Cardiac muscle cell (in vitro differentiated cells and primary cell): Measurements from ENCODE around the gene SYNPO2. TPM values are rescaled to one million over a fixed set of nuclear protein-coding genes. Genes with fewer than 3 reads are reported as not detected.

Source experiments
- DNase-seq, 2 donors: peaks; one replicate each; pipeline versions ENCODE4 v3.0.0 to v3.0.0-alpha.2; 2010 to 2017; ENCODE audit warnings: low read depth in 1 of 2, low spot score in 1 of 2
- H3K27ac ChIP-seq: fragments of 200-600 bp; sonication (generic); 2 replicates; pipeline ENCODE4 v1.5.1; 2016
- H3K27me3 ChIP-seq: fragments of 200-600 bp; sonication (generic); 2 replicates; pipeline ENCODE4 v1.6.0; 2016; ENCODE audit warnings: control low read depth
- H3K36me3 ChIP-seq: fragments of 200-600 bp; sonication (generic); 2 replicates; pipeline ENCODE4 v1.5.1; 2016; ENCODE audit warnings: control low read depth
- H3K4me1 ChIP-seq: fragments of 200-600 bp; sonication (generic); 2 replicates; pipeline ENCODE4 v1.8.1; 2017; ENCODE audit warnings: low read depth, mild to moderate bottlenecking, mixed run types
- H3K4me3 ChIP-seq: fragments of 200-600 bp; sonication (generic); 2 replicates; pipeline ENCODE4 v1.5.1; 2016; ENCODE audit warnings: mild to moderate bottlenecking
- H3K9me3 ChIP-seq: fragments of 200-600 bp; sonication (generic); 2 replicates; pipeline ENCODE4 v1.5.1; 2017; ENCODE audit warnings: low read depth, mild to moderate bottlenecking, control low read depth
- CTCF ChIP-seq: IDR thresholded peaks from 2 replicates; pipeline ENCODE4 v1.5.1; 2012; ENCODE audit warnings: low read depth, mild to moderate bottlenecking, low read length
- polyA plus RNA-seq: library from polyadenylated mRNA; unstranded; fragments of >200 nt; fragmentation: Nextera tagmentation; extraction: Ambion mirVana; gene quantifications from 2 replicates; pipeline ENCODE4 v1.2.1, GENCODE V29; 2016
- total RNA-seq: library from RNA; depleted of rRNA; stranded (reverse); fragments of >200 nt; gene quantifications from 2 replicates; pipeline ENCODE4 v1.2.3, GENCODE V29; 2016

Gene SYNPO2
- total and polyA plus RNA-seq, 2 experiments from 2014 or later, result 14.7 to 35.6 TPM

- no peak for DNase-seq
- no peak overlapping the region for H3K4me3 ChIP-seq
- H3K9me3 ChIP-seq, result no peaks in the 10 kb centered on the region
- no peaks in the 10 kb centered on the region for H3K36me3 ChIP-seq
- TF ChIP-seq CTCF, result no peak
- H3K27me3 ChIP-seq, result no peaks in the 10 kb centered on the region
- H3K4me1 ChIP-seq, result peaks cover 8% of the 10 kb centered on the region
- no peak overlapping the region for H3K27ac ChIP-seq
These were observed 96.7 kb downstream of the SYNPO2 start for GRCh38 chr4:118985170-118986000.

- Histone ChIP-seq H3K27me3 (no peaks in the 10 kb centered on the region), H3K36me3 (no peaks in the 10 kb centered on the region), H3K9me3 (no peaks in the 10 kb centered on the region), H3K4me3 (no peak overlapping the region), H3K4me1 (peaks cover 4% of the 10 kb centered on the region), H3K27ac (no peak overlapping the region)
- DNase-seq, result no peak
- no peak for TF ChIP-seq CTCF
These were observed 99.4 kb downstream of the SYNPO2 start for GRCh38 chr4:118987959-118988634.

GRCh38 chr4:118988635-118988972 is 100.0 kb downstream of the SYNPO2 start:
- Histone ChIP-seq H3K4me3 (no peak overlapping the region), H3K27me3 (no peaks in the 10 kb centered on the region), H3K9me3 (no peaks in the 10 kb centered on the region), H3K4me1 (peaks cover 4% of the 10 kb centered on the region), H3K36me3 (no peaks in the 10 kb centered on the region), H3K27ac (no peak overlapping the region)
- DNase-seq, result no peak
- TF ChIP-seq CTCF, result no peak

- peak in 1 of 2 donors; percentile 44 for DNase-seq
- H3K27me3 ChIP-seq, result no peaks in the 10 kb centered on the region
- no peak overlapping the region for H3K4me3 ChIP-seq
- H3K27ac ChIP-seq, result no peak overlapping the region
- H3K36me3 ChIP-seq, result no peaks in the 10 kb centered on the region
- no peak for TF ChIP-seq CTCF
- H3K4me1 ChIP-seq, result peaks cover 4% of the 10 kb centered on the region
- H3K9me3 ChIP-seq, result no peaks in the 10 kb centered on the region
These were observed 100.7 kb downstream of the SYNPO2 start for GRCh38 chr4:118989098-118990080.

GRCh38 chr4:118991686-118992085 is 103.0 kb downstream of the SYNPO2 start:
- Histone ChIP-seq H3K36me3 (no peaks in the 10 kb centered on the region), H3K4me1 (no peaks in the 10 kb centered on the region), H3K9me3 (no peaks in the 10 kb centered on the region), H3K27ac (no peak overlapping the region), H3K4me3 (no peak overlapping the region), H3K27me3 (no peaks in the 10 kb centered on the region)
- DNase-seq, result no peak
- TF ChIP-seq CTCF, result no peak
